Hepatocyte (in vitro differentiated cells): ENCODE data around the gene CDK3.

Source experiments
- EZH2 ChIP-seq: fragments of 200-600 bp; sonication (generic); IDR thresholded peaks from 2 replicates; pipeline ENCODE4 v1.6.1; 2016; ENCODE audit warnings: antibody characterized with exemption, mild to moderate bottlenecking, borderline replicate concordance
- EZH2phosphoT487 ChIP-seq: fragments of 200-600 bp; sonication (generic); IDR thresholded peaks from one replicate; pipeline ENCODE4 v1.6.1; 2018; ENCODE audit warnings: antibody characterized with exemption, mild to moderate bottlenecking, low read depth, moderate library complexity; ENCODE audit not compliant: unreplicated experiment, severe bottlenecking
- TF ChIP-seq, protein P1 (sequence below): fragments of 200-600 bp; sonication (generic); IDR thresholded peaks from 2 replicates; pipeline ENCODE4 v1.5.1; 2016; ENCODE audit warnings: antibody characterized with exemption, mild to moderate bottlenecking; ENCODE audit not compliant: poor library complexity

DNA sequence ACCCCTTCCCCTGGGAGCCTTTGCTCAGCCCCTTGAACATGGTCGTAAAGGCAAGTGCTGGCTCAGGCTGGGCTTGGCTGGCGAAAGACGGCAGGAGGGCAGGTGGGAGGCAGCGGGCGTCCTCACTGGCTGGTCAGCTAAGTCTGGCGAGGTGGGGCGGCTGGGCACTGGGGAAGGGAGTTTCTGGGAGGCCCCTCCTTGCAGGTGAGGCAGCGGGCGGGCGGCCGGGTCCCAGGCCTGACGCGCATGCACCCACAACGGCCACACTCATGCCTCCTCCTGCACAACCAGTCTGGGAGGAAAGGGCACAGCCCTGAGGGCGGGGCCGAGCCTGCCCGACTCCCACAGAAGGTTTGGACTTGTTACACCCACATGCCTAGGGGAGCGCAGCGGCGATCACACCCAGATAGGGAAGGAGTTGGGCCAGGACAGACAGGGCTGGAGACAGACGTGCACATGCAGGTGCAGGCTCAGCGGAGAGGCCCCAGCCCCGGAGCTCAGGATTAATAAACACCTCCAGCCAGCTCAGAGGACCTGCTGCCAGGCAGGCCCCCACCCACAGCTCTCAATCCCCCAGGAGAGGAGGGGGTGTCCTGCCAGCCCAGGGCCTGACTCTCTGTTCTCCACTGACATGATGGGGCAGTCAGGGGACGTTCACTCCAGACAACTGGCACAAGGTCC, 26.6 kb downstream of the CDK3 start, which contains the start of gene EVPL:
- TF ChIP-seq, protein P1, sequence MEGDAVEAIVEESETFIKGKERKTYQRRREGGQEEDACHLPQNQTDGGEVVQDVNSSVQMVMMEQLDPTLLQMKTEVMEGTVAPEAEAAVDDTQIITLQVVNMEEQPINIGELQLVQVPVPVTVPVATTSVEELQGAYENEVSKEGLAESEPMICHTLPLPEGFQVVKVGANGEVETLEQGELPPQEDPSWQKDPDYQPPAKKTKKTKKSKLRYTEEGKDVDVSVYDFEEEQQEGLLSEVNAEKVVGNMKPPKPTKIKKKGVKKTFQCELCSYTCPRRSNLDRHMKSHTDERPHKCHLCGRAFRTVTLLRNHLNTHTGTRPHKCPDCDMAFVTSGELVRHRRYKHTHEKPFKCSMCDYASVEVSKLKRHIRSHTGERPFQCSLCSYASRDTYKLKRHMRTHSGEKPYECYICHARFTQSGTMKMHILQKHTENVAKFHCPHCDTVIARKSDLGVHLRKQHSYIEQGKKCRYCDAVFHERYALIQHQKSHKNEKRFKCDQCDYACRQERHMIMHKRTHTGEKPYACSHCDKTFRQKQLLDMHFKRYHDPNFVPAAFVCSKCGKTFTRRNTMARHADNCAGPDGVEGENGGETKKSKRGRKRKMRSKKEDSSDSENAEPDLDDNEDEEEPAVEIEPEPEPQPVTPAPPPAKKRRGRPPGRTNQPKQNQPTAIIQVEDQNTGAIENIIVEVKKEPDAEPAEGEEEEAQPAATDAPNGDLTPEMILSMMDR = no peak
- TF ChIP-seq EZH2phosphoT487 = no peak
- no peak for TF ChIP-seq EZH2
